ENCODE data around the gene EBNA1BP2. TPM values are rescaled to one million over a fixed set of nuclear protein-coding genes. Genes with fewer than 3 reads are reported as not detected.
"Not testable (repeated sequence)": the region's sequence is repeated elsewhere in the genome, so short reads cannot be mapped to it uniquely, and the experiment has no call there.

Gene EBNA1BP2
- total RNA-seq, 1 donor from 2014 or later = 136 TPM

GRCh38 chr1:43121256-43121900, 50.7 kb downstream of the EBNA1BP2 start:
- no peak for DNase-seq (ENCODE audit: low read depth, low spot score)

- DNase-seq (ENCODE audit: low read depth, low spot score) = not testable (repeated sequence)
Observed at GRCh38 chr1:43119928-43120586, 52.0 kb downstream of the EBNA1BP2 start.

Other genes with a start within 250 kb of the EBNA1BP2 start
- 26.7 and 45.4 TPM in 2 replicates for gene SLC2A1, start 213.4 kb downstream of the EBNA1BP2 start, total RNA-seq
- gene CFAP57, start within 50 bp of the EBNA1BP2 start, total RNA-seq = 0.14 and 0.20 TPM in 2 replicates
- gene TMEM125, start 97.7 kb upstream of the EBNA1BP2 start, total RNA-seq = not detected in 2 replicates
- not detected in 2 replicates for gene C1orf210, start 113.3 kb upstream of the EBNA1BP2 start, total RNA-seq
- gene TIE1, start 128.7 kb upstream of the EBNA1BP2 start, total RNA-seq = 615 and 699 TPM in 2 replicates
- gene MPL, start 165.5 kb upstream of the EBNA1BP2 start, total RNA-seq = not detected in 2 replicates
- 69.2 and 189 TPM in 2 replicates for gene CDC20, start 186.7 kb upstream of the EBNA1BP2 start, total RNA-seq
- 57.0 and 84.4 TPM in 2 replicates for gene ELOVL1, start 195.7 kb upstream of the EBNA1BP2 start, total RNA-seq
- gene MED8, start 217.5 kb upstream of the EBNA1BP2 start, total RNA-seq = 44.1 and 60.8 TPM in 2 replicates
- 15.1 and 22.0 TPM in 2 replicates for gene SZT2, start 217.6 kb upstream of the EBNA1BP2 start, total RNA-seq